Measurements from ENCODE around the gene SLC66A2.

Gene SLC66A2

GRCh38 chr18:79876497-79876896 is 75.0 kb downstream of the SLC66A2 start:
- Histone ChIP-seq H3K27ac (ENCODE audit: low read depth, low read length) (no peak overlapping the region), H3K36me3 (ENCODE audit: low read length) (no peaks in the 10 kb centered on the region), H3F3A (ENCODE audit: insufficient read depth) (no peaks in the 10 kb centered on the region), H3K9me2 (replicated peaks; ENCODE audit: insufficient read depth, low read length) (no peaks in the 10 kb centered on the region), H3K4me3 (ENCODE audit: insufficient read depth, low read length, poor library complexity, severe bottlenecking) (no peak overlapping the region), H4K20me1 (ENCODE audit: low read depth, low read length) (no peaks in the 10 kb centered on the region), H3K79me2 (ENCODE audit: insufficient read depth, low read length) (no peaks in the 10 kb centered on the region), H3K4me2 (ENCODE audit: low read depth, low read length, poor library complexity, severe bottlenecking) (no peak overlapping the region), H3K9ac (ENCODE audit: low read length) (no peak overlapping the region), H3K9me3 (ENCODE audit: insufficient read depth, low read length) (no peaks in the 10 kb centered on the region), H3K27me3 (ENCODE audit: low read length) (no peaks in the 10 kb centered on the region), H2AFZ (ENCODE audit: low read depth, low read length, severe bottlenecking) (no peak overlapping the region)
- TF ChIP-seq CTCF (IDR thresholded peaks at IDR 0.05; ENCODE audit: insufficient read depth, low read length, poor library complexity, severe bottlenecking) (no peak), EZH2phosphoT487 (conservative IDR thresholded peaks at IDR 0.05; ENCODE audit: low read length) (no peak)

GRCh38 chr18:79875931-79876461 is 75.5 kb downstream of the SLC66A2 start:
- H3K4me3 ChIP-seq (ENCODE audit: insufficient read depth, low read length, poor library complexity, severe bottlenecking) = no peak overlapping the region
- H4K20me1 ChIP-seq (ENCODE audit: low read depth, low read length) = no peaks in the 10 kb centered on the region
- no peak overlapping the region for H3K4me2 ChIP-seq (ENCODE audit: low read depth, low read length, poor library complexity, severe bottlenecking)
- TF ChIP-seq CTCF (IDR thresholded peaks at IDR 0.05; ENCODE audit: insufficient read depth, low read length, poor library complexity, severe bottlenecking) (no peak), EZH2phosphoT487 (conservative IDR thresholded peaks at IDR 0.05; ENCODE audit: low read length) (no peak)
- H3K9me3 ChIP-seq (ENCODE audit: insufficient read depth, low read length) = no peaks in the 10 kb centered on the region
- H3K9me2 ChIP-seq (replicated peaks; ENCODE audit: insufficient read depth, low read length) = no peaks in the 10 kb centered on the region
- H3F3A ChIP-seq (ENCODE audit: insufficient read depth) = no peaks in the 10 kb centered on the region
- no peak overlapping the region for H3K9ac ChIP-seq (ENCODE audit: low read length)
- no peak overlapping the region for H3K27ac ChIP-seq (ENCODE audit: low read depth, low read length)
- H3K27me3 ChIP-seq (ENCODE audit: low read length) = no peaks in the 10 kb centered on the region
- no peaks in the 10 kb centered on the region for H3K36me3 ChIP-seq (ENCODE audit: low read length)
- H3K79me2 ChIP-seq (ENCODE audit: insufficient read depth, low read length) = no peaks in the 10 kb centered on the region
- no peak overlapping the region for H2AFZ ChIP-seq (ENCODE audit: low read depth, low read length, severe bottlenecking)

GRCh38 chr18:79875531-79875919 is 75.9 kb downstream of the SLC66A2 start:
- TF ChIP-seq EZH2phosphoT487 (conservative IDR thresholded peaks at IDR 0.05; ENCODE audit: low read length) (no peak), CTCF (IDR thresholded peaks at IDR 0.05; ENCODE audit: insufficient read depth, low read length, poor library complexity, severe bottlenecking) (no peak)
- H3K9ac ChIP-seq (ENCODE audit: low read length) = no peak overlapping the region
- H3K4me2 ChIP-seq (ENCODE audit: low read depth, low read length, poor library complexity, severe bottlenecking) = no peak overlapping the region
- no peaks in the 10 kb centered on the region for H3K36me3 ChIP-seq (ENCODE audit: low read length)
- H4K20me1 ChIP-seq (ENCODE audit: low read depth, low read length) = no peaks in the 10 kb centered on the region
- H3K9me2 ChIP-seq (replicated peaks; ENCODE audit: insufficient read depth, low read length) = no peaks in the 10 kb centered on the region
- no peaks in the 10 kb centered on the region for H3K79me2 ChIP-seq (ENCODE audit: insufficient read depth, low read length)
- H3K9me3 ChIP-seq (ENCODE audit: insufficient read depth, low read length) = no peaks in the 10 kb centered on the region
- no peak overlapping the region for H3K4me3 ChIP-seq (ENCODE audit: insufficient read depth, low read length, poor library complexity, severe bottlenecking)
- no peaks in the 10 kb centered on the region for H3F3A ChIP-seq (ENCODE audit: insufficient read depth)
- no peaks in the 10 kb centered on the region for H3K27me3 ChIP-seq (ENCODE audit: low read length)
- H2AFZ ChIP-seq (ENCODE audit: low read depth, low read length, severe bottlenecking) = no peak overlapping the region
- no peak overlapping the region for H3K27ac ChIP-seq (ENCODE audit: low read depth, low read length)

Data from SU-DHL-6 (cell line).